ENCODE data around the gene CHD1.

CHD1 gene

DNA sequence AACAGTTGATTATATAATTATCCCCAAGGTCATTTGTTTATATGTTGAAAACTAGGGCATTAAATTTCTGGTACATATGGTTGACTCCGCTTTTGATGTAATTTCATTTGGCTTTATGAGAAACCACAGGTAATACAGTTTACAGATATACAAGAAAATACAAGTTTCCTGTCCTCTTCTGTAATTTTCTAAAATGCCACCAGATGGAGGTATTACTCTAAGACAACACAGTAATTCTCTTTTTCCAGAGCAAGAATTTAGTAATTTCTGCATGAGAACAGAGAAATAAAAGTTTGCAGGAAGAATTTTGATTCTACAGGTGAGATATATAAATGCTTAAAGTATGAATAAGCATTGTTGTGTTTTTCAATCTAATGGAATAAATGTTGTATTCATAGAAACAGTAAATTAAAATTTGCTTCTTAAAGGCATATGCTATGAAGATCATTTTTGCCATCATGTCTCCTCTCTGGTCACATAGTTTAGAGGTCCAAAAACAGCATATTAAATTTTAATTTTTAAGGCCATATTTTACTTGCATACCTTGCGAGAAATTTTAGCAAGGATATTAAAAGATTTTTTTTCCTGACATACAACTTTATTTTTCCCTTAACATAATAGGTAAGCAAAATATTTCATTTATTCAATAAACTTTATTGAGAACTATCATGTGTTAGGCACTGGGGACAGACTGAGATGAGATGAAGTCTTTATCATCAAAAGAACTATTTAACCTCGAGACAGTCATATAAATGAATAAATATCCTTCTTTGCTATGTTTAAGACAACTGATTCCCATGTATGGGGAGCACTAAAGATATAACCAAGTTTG is 22.7 kb downstream of the CHD1 start:
- no peak for DNase-seq

DNA sequence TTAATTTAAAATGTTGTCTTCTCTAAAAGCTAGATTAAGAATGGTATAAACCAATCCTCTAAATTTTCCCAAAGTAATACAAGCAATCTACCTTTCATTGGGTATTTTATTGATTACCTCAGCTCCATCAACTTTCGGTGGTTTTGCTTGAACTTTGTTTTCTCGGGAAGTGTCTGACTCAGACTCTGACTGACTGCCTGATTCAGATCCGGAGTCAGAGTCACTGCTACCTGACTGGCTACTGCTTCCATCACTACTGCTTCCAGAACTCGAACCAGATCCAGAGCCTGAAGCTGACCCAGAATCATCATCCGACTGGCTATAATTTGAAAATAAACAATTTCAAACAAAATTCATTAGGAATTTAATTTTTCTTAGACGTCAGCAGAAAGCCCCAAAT is 24.0 kb downstream of the CHD1 start:
- DNase-seq: no peak

DNA sequence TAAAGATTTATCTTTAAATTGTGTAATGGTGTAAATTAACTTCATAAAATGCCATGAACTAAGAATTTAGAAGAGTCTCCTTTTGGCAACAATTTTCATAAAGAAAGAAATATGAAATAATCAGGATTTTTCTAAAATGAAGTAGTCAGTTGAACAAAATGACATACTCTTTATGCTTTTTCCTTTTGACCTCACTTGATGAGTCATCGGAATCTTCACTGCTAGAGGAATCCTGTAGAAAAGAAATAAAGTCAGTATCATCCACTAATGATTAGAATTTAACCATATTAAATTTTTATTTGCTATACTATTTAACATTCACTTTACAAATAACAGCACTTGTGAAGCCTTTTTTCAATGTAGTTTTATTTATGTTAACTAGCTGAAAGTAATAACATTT is 26.1 kb downstream of the CHD1 start:
- no peak for DNase-seq

- no peak for DNase-seq
These were observed 29.4 kb downstream of the CHD1 start for GRCh38 chr5:98899456-98899855.

DNA sequence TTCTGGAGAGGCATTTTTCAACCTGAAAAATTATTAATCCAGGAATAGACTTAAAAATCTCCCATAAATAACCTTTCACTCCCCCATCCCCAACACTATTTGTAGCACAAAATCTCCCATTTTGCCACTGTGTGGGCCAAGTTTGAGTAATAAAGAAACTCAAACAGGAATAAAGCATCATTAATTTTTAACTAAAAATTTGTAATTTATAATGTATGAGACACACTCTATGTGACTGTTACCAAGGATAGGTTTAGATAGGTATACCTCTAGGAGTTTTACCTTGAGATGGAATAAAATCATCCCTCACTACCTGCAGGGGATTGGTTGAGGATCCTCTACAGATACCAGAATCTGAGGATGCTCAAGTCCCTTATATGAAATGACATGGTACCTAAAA is 30.1 kb downstream of the CHD1 start:
- DNase-seq: no peak

DNA sequence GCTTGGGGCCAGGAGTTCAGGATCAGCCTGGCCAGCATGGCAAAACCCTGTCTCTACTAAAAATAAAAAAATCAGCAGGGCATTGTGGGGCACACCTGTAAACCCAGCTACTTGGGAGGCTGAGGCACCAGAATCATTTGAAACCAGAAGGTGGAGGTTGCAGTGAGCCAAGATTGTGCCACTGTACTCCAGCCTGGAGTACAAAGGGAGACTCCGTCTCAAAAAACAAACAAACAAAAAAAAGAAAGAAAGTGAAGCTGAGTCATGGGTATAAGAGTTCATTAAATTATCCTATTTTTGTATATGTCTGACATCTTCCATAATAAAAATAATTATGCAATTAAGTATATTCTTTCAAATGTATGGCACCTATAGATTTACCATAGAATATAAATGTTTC is 37.2 kb downstream of the CHD1 start:
- DNase-seq: no peak

DNA sequence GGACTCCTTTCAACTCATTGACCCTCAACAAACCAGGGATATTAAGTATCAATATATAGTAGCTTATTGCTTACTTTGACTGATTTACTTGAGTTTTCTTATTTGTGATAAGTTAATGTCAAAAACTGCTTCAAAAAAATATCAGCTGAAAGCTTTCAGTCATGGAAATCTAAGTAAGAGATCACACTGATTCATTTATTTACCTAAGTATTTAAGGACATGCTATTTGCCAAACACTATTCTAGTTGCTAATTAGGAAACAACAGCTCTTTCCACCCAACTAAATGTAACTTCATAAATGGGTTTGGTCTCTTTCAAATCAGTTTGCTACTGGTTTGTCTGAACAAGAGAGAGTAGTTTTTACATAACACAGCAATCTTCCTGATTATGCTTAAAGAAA is 48.2 kb downstream of the CHD1 start:
- DNase-seq: no peak

GRCh38 chr5:98880151-98880550 is 48.7 kb downstream of the CHD1 start:
- no peak for DNase-seq

GRCh38 chr5:98877600-98877999 is 51.2 kb downstream of the CHD1 start:
- no peak for DNase-seq

DNA sequence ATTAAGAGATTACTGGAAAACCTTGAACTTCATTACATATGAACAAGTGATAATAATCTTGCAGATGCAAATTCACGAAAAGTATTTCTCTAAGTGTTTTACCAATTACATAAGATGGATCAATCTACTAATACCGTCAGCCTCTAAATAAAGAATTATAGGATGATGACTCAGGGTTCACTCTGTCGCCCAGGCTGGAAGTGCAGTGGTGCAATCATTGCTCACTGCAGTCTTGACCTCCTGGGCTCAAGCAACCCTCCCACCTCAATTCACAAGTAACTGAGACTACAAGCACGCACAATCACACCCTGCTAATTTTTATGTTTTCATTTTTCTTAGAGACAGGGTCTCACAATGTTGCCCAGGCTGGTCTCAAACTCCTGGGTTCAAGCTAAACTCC is 56.1 kb downstream of the CHD1 start:
- DNase-seq: no peak

GRCh38 chr5:98865690-98866089 is 63.1 kb downstream of the CHD1 start:
- DNase-seq: no peak

- no peak for DNase-seq
These were observed 81.8 kb downstream of the CHD1 start for GRCh38 chr5:98847054-98847453.

- DNase-seq: no peak
These were observed 82.3 kb downstream of the CHD1 start for GRCh38 chr5:98846520-98846919.

DNA sequence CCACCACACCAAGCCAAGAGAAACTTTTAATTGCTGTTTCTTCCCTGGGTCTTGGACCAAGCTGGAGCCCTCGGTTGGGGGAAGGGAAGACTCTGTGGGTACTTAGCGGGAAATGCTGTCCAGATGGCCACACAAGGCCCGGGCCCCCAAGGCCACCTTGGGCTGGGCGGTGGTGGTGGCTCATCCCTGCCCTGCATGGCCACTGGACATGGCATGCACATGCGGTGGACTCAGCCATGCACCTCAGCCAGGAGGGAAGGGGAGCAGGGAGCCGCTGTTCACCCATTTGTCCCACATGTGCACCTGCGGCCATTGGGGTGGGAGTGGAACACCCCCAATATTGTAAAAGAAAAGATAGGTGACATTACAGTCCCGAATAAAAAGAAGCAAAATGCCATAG is 82.9 kb downstream of the CHD1 start:
- DNase-seq: no peak

DNA sequence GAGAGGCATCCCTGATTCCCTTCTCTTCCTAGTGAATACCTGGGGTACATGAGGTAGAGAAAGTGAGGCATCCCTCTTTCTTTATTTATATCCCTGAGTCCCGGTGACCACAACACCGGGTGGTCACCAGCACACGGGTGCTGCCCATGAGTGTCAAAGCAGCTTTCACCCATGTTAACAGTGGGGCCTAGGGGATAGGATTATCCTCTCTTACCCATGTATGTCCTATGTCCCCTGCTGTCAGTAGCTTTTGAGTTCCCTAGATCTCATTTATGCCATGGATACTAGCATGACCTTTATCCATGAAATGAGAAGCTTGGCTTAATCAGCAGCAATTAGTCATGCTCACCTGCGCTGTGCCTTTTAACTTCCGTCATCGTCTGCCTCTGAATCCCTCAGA is 83.9 kb downstream of the CHD1 start:
- DNase-seq: no peak

- DNase-seq: no peak
These were observed 85.3 kb downstream of the CHD1 start for GRCh38 chr5:98843481-98843880.

- no peak for DNase-seq
These were observed 87.9 kb downstream of the CHD1 start for GRCh38 chr5:98840946-98841345.

DNA sequence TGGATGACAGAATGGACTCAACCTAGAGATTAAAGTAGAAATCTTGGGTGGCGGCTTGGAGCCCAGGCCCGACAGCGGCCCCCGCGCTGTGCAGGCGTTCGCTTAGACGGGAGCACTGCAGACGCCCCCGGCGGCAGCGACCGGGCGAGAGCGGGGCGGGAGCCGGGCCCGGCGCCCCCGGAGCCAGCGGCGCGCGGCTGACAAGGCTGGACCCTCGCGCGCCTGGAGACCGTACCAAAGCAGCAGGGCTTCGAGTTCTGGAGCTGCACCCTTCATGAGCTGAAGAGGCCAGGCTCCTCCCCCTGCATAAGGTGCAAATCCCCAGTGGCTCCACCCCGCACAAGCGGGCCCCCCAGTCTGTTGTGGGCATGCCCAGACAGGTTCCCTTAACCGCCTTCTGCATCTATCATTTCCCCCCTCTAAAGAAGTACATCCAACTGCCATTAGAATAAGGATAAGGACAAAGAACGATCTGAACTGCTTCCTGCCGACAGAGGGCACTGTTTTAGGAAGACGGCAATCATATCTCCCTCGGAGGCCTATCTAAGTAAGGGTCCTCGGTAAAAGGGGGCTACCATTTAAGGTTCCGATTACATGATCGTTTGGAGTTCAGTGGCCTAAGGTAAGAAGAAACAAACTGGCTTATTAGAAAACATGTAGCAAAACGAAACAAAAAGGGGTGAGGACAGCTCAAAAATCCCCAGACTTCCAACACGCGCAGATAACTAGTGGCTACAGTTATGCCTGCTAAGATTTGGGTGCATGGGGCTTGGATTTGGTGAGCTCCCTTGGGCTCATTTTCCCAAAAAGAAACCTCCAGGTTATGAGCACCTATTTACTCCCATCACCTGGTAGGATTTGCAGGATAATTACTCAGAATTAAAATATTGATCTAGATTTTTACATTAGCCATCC is 89.1 kb downstream of the CHD1 start:
- peak in 1 of 56 donors; percentile 0 for DNase-seq

- DNase-seq: no peak
These were observed 92.6 kb downstream of the CHD1 start for GRCh38 chr5:98836175-98836574.

GRCh38 chr5:98827588-98828284 is 101.1 kb downstream of the CHD1 start:
- DNase-seq: no peak

- DNase-seq: no peak
These were observed 101.6 kb downstream of the CHD1 start for GRCh38 chr5:98827161-98827560.

Data from nucleus accumbens (tissue), 56 donors.